OCI-LY3 (cell line): ENCODE data around the gene SLC4A7.

Experiments used
- H2AFZ ChIP-seq: fragments of 200-600, 300-600 bp; shearing (Covaris generic); 2 replicates; pipeline ENCODE4 v1.6.0; 2014; ENCODE audit warnings: antibody characterized with exemption, low read depth, low read length
- H3K27ac ChIP-seq: fragments of 200-600, 300-600 bp; sonication (generic); 2 replicates; pipeline ENCODE4 v1.5.1; 2014; ENCODE audit warnings: mild to moderate bottlenecking, low read length, moderate library complexity, mixed read lengths
- H3K27me3 ChIP-seq: fragments of 200-600, 300-600 bp; sonication (generic); 2 replicates; pipeline ENCODE4 v1.6.1; 2014; ENCODE audit warnings: low read depth, low read length, mixed read lengths
- H3K36me3 ChIP-seq: fragments of 200-600, 300-600 bp; sonication (generic); replicated peaks from 2 replicates; pipeline ENCODE3; 2014; ENCODE audit warnings: low read depth, low read length, mixed read lengths
- H3K4me1 ChIP-seq: fragments of 300-600, 200-600 bp; sonication (generic); 2 replicates; pipeline ENCODE4 v1.6.1; 2014; ENCODE audit warnings: low read length, mixed read lengths
- H3K4me2 ChIP-seq: fragments of 200-600, 300-600 bp; sonication (generic); 2 replicates; pipeline ENCODE4 v1.6.1; 2014; ENCODE audit warnings: low read length, mixed read lengths
- H3K4me3 ChIP-seq: fragments of 300-600, 200-600 bp; sonication (generic); 2 replicates; pipeline ENCODE4 v1.5.1; 2014; ENCODE audit warnings: antibody characterized with exemption, mild to moderate bottlenecking, low read length, moderate library complexity
- H3K79me2 ChIP-seq: fragments of 300-600, 200-600 bp; shearing (Covaris generic); 2 replicates; pipeline ENCODE4 v1.6.1; 2014; ENCODE audit warnings: mild to moderate bottlenecking, low read length, mixed read lengths
- H3K9ac ChIP-seq: fragments of 300-600, 200-600 bp; shearing (Covaris generic); 2 replicates; pipeline ENCODE4 v1.6.0; 2014; ENCODE audit warnings: mild to moderate bottlenecking, low read length, moderate library complexity
- H3K9me3 ChIP-seq: fragments of 200-600, 300-600 bp; shearing (Covaris generic); 2 replicates; pipeline ENCODE4 v1.6.1; 2014; ENCODE audit warnings: low read length, mixed read lengths; ENCODE audit not compliant: insufficient read depth
- H4K20me1 ChIP-seq: fragments of 200-600, 300-600 bp; sonication (generic); 2 replicates; pipeline ENCODE4 v1.6.1; 2016; ENCODE audit warnings: low read length, mixed read lengths; ENCODE audit not compliant: insufficient read depth
- EZH2phosphoT487 ChIP-seq: fragments of 200-600 bp; shearing (Covaris generic); IDR thresholded peaks from 2 replicates; pipeline ENCODE4 v1.6.1; 2018; ENCODE audit warnings: antibody characterized with exemption, mixed run types, low read depth
- TF ChIP-seq, protein P1 (sequence below): fragments of 200-600, 300-600 bp; sonication (generic); IDR thresholded peaks from 2 replicates; pipeline ENCODE4 v1.5.1; 2014; ENCODE audit warnings: antibody characterized with exemption, low read length, low read depth

Gene SLC4A7

DNA sequence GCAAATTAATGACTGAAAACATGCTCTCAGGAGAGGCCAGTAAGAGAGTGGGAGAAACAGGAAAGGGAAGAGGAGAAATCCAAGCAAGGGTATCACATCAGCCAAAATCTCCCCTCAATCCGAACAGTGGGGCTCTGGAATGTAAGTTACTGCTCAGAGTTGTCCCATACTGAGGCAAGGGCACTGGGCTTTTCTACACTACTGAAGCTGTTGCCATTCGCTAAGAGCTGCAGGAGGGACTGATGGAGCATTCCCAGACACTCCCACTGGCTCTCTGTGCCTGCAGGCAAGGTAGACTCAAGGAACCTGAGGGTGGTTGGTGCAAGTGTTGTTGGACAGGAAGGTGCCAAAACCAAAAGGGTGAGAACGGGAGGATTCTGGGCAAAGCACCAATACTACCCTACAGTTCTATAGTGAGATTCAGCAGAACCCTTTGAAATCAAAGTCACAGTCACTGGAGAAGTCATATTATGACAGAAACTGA, 161.1 kb downstream of the SLC4A7 start:
- TF ChIP-seq, protein P1, sequence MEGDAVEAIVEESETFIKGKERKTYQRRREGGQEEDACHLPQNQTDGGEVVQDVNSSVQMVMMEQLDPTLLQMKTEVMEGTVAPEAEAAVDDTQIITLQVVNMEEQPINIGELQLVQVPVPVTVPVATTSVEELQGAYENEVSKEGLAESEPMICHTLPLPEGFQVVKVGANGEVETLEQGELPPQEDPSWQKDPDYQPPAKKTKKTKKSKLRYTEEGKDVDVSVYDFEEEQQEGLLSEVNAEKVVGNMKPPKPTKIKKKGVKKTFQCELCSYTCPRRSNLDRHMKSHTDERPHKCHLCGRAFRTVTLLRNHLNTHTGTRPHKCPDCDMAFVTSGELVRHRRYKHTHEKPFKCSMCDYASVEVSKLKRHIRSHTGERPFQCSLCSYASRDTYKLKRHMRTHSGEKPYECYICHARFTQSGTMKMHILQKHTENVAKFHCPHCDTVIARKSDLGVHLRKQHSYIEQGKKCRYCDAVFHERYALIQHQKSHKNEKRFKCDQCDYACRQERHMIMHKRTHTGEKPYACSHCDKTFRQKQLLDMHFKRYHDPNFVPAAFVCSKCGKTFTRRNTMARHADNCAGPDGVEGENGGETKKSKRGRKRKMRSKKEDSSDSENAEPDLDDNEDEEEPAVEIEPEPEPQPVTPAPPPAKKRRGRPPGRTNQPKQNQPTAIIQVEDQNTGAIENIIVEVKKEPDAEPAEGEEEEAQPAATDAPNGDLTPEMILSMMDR: no peak
- no peak for TF ChIP-seq EZH2phosphoT487
- Histone ChIP-seq H3K4me2 (no peak overlapping the region), H3K79me2 (no peaks in the 10 kb centered on the region), H3K4me1 (no peaks in the 10 kb centered on the region), H3K27ac (no peak overlapping the region), H3K9ac (no peak overlapping the region), H3K36me3 (no peaks in the 10 kb centered on the region), H3K4me3 (no peak overlapping the region), H2AFZ (no peak overlapping the region), H3K27me3 (no peaks in the 10 kb centered on the region), H4K20me1 (no peaks in the 10 kb centered on the region), H3K9me3 (no peaks in the 10 kb centered on the region)
